Stimulated activated effector memory CD8-positive, alpha-beta T cell treated with anti-CD3 and anti-CD28 coated beads, Interleukin-12 subunit alpha, Interleukin-12 subunit beta, amount 100 ng/mL, for 72 hours (primary cell): Measurements from ENCODE around the gene SRP14.
A peak's percentile ranks its signal among the peaks of the same experiment; 100 is the strongest.
"Not testable (repeated sequence)": the region's sequence is repeated elsewhere in the genome, so short reads cannot be mapped to it uniquely, and the experiment has no call there.

Experiments used
- ATAC-seq: fragments of 150-1000 bp; cut with Tn5 transposase; 2 replicates; pipeline ENCODE4 v1.10.0; 2021
- DNase-seq, 2 donors: peaks; one replicate each; pipeline ENCODE4 v3.0.0; 2021 to 2022; ENCODE audit warnings: low spot score in 2 of 2
- H3K27ac Mint-ChIP-seq: one replicate; pipeline ENCODE4 v1.8.0; 2022; ENCODE audit warnings: mild to moderate bottlenecking, mixed read lengths
- H3K36me3 Mint-ChIP-seq: one replicate; pipeline ENCODE4 v1.8.0; 2022; ENCODE audit warnings: mild to moderate bottlenecking, mixed read lengths
- H3K4me1 Mint-ChIP-seq: one replicate; pipeline ENCODE4 v1.8.0; 2022; ENCODE audit warnings: mixed read lengths
- H3K4me3 Mint-ChIP-seq: one replicate; pipeline ENCODE4 v1.8.0; 2022; ENCODE audit warnings: mild to moderate bottlenecking, mixed read lengths
- H3K9me3 Mint-ChIP-seq: one replicate; pipeline ENCODE4 v1.8.0; 2022; ENCODE audit warnings: mixed read lengths

SRP14 gene

DNA sequence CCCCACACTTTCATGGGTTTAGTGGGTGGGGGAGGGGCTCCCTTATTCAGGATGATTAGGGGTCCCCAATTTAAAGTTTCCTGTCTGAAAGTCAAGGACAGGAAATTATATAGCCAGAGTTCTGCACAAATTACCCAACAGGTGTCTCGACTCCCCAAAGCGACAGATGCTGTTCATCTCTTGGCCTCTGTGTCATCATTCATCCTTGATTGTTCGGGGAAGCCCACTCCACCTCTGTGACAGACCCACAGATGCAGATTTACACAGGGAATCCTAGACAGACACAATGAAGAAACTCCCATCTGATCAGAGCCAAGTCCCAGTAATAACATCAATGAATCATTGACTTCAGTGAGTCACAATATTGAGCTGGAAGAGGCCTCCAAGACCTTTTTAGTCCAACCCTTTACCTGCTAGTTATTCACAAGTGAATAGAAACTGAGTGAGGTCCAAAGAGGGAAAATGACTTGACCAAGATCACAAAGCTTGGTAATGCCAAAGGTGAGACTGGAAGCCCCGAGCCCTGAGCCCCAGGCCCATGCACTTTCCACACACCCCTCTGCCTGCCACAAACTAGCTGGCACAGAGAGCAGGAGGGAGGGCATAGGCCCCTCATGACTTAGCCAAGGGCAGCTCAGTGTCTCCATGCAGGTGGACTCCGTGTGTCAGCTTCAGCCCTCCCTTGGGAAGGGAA, 7.9 kb upstream of the SRP14 start:
- ATAC-seq, result peak; percentile 22
- Mint-ChIP-seq H3K36me3 (peaks cover 17% of the 10 kb centered on the region), H3K27ac (peak overlapping the region; percentile 97), H3K9me3 (no peaks in the 10 kb centered on the region), H3K4me3 (peak overlapping the region; percentile 67), H3K4me1 (peaks cover 66% of the 10 kb centered on the region)
- no peak for DNase-seq

DNA sequence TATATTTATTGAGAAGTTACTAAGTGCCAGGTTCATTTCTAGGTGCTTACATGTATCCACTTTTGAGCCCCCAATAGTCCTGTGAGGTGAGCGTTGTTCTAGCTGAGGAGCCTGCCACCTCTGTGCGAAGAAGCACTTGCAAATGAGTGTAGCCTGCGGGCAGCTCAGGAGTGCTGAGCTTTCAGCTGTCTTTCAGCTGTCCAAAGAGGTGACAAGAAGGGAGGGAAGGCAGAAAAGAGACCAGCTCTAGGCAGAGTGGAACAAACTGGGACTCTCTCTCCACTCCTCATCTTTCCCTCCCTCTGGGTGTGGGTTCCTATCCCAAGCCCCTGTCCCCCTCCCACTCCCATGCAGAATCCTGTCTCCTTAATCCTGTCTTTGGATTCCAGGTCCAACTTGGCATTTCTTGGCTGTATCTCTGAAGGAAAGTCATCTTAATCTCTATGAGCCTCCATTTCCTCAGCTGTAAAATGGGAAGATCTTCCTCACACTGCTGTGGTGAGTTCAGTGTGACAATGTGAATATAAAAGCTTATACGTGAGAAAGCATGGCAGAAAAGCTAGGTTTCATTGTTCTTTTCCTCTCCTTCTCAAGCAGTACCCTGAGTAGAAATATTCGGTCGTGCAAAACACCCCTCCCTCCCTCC, 6.7 kb upstream of the SRP14 start:
- Mint-ChIP-seq H3K27ac (peak overlapping the region; percentile 93), H3K4me1 (peaks cover 70% of the 10 kb centered on the region), H3K36me3 (peaks cover 17% of the 10 kb centered on the region), H3K9me3 (no peaks in the 10 kb centered on the region), H3K4me3 (peak overlapping the region; percentile 69)
- ATAC-seq (no peak), DNase-seq (peak in 1 of 2 donors; percentile 51)

DNA sequence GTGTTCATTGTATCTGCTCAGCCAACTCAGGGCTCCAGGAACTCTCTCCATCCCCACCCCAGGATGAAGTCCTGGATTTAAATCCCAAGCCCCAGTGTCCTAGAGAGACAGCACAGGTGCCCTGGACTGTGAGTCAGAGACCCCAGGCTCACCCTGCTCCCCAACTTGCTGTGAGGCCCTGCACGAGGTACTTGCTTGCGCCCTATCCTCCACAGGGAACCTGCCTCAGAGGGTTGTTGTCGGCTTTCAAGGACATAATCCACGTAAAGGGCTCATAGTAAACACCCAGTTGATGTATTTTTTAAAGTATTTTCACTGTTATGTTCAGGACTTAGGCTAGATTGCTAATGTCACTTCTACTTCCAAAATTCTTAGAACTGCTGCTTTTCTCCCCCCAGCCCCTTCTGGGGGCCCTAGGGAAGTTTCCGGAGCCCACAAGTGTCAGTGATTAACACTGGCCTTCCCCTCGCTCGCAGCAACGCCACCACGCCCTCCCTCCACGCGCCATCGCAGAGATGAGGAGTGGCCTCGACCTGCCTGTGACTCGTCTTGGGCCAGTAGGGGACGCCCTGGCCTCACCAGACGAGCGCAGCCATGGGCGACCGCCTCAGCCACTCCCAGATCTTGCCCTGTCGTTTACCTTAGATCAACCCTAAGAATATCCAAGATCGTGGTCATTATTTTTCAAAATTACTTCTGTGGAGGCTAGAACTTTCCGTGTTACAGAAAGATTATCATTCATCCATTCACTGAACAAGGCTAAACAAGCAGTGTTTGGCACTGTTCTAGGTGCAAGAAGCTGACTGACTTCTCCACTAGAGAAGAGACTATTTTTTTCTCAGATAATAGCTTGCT, 6.0 kb upstream of the SRP14 start:
- H3K4me3 Mint-ChIP-seq, result peak overlapping the region; percentile 69
- ATAC-seq, result peak; percentile 92
- H3K4me1 Mint-ChIP-seq, result peaks cover 70% of the 10 kb centered on the region
- peak overlapping the region; percentile 93 for H3K27ac Mint-ChIP-seq
- no peaks in the 10 kb centered on the region for H3K9me3 Mint-ChIP-seq
- DNase-seq, result peak; percentile 73 to 91
- peaks cover 11% of the 10 kb centered on the region for H3K36me3 Mint-ChIP-seq

- Mint-ChIP-seq H3K27ac (peak overlapping the region; percentile 93), H3K9me3 (no peaks in the 10 kb centered on the region), H3K36me3 (peaks cover 9% of the 10 kb centered on the region), H3K4me3 (peak overlapping the region; percentile 69), H3K4me1 (peaks cover 63% of the 10 kb centered on the region)
- DNase-seq, result peak in 1 of 2 donors; percentile 46
- no peak for ATAC-seq
Observed at GRCh38 chr15:40043927-40044716, 5.1 kb upstream of the SRP14 start.

- peak overlapping the region; percentile 34 for H3K27ac Mint-ChIP-seq
- ATAC-seq, result no peak
- H3K4me1 Mint-ChIP-seq, result peaks cover 56% of the 10 kb centered on the region
Observed at GRCh38 chr15:40042791-40043320, 3.9 kb upstream of the SRP14 start.

DNA sequence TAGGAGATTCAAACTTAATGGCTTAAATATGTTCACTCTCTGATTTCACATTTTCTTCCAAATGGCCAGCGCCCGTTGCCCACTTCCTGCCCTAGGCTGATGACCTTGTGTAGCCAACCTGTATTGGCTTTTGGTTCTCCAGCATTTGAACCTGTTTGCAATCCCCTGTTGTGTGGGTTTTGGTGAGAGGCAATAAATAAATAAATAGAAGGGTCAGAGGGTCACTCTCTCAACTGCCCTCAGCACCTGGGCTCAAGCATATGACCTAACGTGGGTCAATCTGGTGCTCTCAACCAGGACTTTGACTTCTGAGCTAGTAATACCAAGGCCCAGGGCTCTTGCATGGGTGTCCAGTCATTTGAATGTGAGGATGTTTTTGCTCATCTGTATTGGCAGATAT, 1.8 kb upstream of the SRP14 start:
- Mint-ChIP-seq H3K4me3 (peak overlapping the region; percentile 99), H3K4me1 (peaks cover 55% of the 10 kb centered on the region), H3K36me3 (peaks cover 27% of the 10 kb centered on the region), H3K9me3 (no peaks in the 10 kb centered on the region), H3K27ac (peak overlapping the region; percentile 99)
- no peak for ATAC-seq
- DNase-seq, result no peak

More at GRCh38 chr15:40042791-40043320, 3.9 kb upstream of the SRP14 start:
- Mint-ChIP-seq H3K4me3 (no peak overlapping the region), H3K36me3 (peaks cover 11% of the 10 kb centered on the region), H3K9me3 (no peaks in the 10 kb centered on the region)
- peak in 1 of 2 donors; percentile 41 for DNase-seq

DNA sequence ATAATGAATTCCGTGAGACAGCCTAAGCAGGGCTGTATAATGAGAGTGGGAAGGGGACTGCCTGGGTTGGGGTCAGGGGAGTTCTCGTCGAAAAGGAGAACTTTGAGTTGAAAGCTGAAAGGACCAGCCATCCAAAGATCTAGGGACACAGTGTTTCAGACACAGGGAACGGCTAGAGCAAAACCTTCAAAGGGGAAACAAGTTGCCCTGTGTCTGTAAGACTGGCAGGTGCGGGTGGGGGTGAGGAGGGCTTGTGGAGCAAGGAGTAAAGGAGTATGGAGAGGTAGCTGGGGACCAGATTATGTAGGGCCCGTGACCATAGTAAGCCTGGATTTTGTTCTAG, 1.3 kb upstream of the SRP14 start:
- Mint-ChIP-seq H3K4me1 (peaks cover 50% of the 10 kb centered on the region), H3K27ac (peak overlapping the region; percentile 99), H3K4me3 (peak overlapping the region; percentile 99), H3K36me3 (peaks cover 32% of the 10 kb centered on the region), H3K9me3 (no peaks in the 10 kb centered on the region)
- DNase-seq, result no peak
- no peak for ATAC-seq

DNA sequence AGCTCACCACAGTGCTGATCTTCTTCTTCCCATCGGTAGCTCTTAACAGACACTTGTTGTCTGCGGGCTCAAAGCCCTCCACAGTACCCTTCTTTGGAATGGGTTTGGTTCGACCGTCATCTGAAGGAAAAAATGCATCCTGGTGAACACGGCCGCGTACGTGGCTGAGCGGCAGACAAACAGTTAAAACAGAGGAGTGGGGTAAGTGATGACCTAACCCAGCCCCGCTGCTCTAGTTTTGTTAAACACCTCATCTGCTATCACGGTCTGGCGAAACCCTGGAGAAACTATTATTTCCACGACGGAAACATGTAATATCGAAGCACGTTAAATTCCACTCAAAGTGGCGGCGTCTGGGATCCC, 725 bp downstream of the SRP14 start:
- H3K4me1 Mint-ChIP-seq, result peaks cover 42% of the 10 kb centered on the region
- peak overlapping the region; percentile 99 for H3K27ac Mint-ChIP-seq
- DNase-seq (peak in 1 of 2 donors; percentile 51), ATAC-seq (no peak)
- peak overlapping the region; percentile 99 for H3K4me3 Mint-ChIP-seq
- peaks cover 52% of the 10 kb centered on the region for H3K36me3 Mint-ChIP-seq
- H3K9me3 Mint-ChIP-seq, result no peaks in the 10 kb centered on the region

GRCh38 chr15:40037721-40038120, 1.3 kb downstream of the SRP14 start:
- no peaks in the 10 kb centered on the region for H3K9me3 Mint-ChIP-seq
- peak overlapping the region; percentile 99 for H3K4me3 Mint-ChIP-seq
- peak in 1 of 2 donors; percentile 34 for DNase-seq
- H3K36me3 Mint-ChIP-seq, result peaks cover 57% of the 10 kb centered on the region
- H3K27ac Mint-ChIP-seq, result peak overlapping the region; percentile 99
- ATAC-seq, result no peak
- H3K4me1 Mint-ChIP-seq, result peaks cover 42% of the 10 kb centered on the region

DNA sequence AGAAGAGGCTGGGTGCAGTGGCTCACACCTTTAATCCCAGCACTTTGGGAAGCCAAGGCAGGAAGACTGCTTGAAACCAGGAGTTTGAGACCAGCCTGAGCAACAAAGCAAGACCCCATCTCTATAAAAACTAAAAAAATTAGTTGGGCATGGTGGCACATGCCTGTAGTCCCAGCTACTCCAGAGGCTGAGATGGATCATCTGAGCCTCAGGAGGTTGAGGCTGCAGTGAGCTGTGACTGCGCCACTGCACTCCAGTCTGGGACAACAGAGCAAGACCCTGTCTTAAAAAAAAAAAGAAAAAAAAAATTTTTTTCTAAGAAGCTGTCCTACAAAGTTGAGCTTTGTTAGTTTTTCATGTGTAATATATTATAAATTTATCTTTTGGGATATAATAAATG, 3.8 kb downstream of the SRP14 start:
- H3K27ac Mint-ChIP-seq, ATAC-seq, H3K4me3 Mint-ChIP-seq, H3K9me3 Mint-ChIP-seq, DNase-seq: not testable (repeated sequence)
- Mint-ChIP-seq H3K36me3 (peaks cover 83% of the 10 kb centered on the region), H3K4me1 (peaks cover 31% of the 10 kb centered on the region)

GRCh38 chr15:40034186-40034946, 4.6 kb downstream of the SRP14 start:
- Mint-ChIP-seq H3K27ac (peak overlapping the region; percentile 41), H3K4me1 (peaks cover 27% of the 10 kb centered on the region), H3K4me3 (no peak overlapping the region), H3K9me3 (no peaks in the 10 kb centered on the region), H3K36me3 (peaks cover 90% of the 10 kb centered on the region)
- DNase-seq (no peak), ATAC-seq (no peak)

DNA sequence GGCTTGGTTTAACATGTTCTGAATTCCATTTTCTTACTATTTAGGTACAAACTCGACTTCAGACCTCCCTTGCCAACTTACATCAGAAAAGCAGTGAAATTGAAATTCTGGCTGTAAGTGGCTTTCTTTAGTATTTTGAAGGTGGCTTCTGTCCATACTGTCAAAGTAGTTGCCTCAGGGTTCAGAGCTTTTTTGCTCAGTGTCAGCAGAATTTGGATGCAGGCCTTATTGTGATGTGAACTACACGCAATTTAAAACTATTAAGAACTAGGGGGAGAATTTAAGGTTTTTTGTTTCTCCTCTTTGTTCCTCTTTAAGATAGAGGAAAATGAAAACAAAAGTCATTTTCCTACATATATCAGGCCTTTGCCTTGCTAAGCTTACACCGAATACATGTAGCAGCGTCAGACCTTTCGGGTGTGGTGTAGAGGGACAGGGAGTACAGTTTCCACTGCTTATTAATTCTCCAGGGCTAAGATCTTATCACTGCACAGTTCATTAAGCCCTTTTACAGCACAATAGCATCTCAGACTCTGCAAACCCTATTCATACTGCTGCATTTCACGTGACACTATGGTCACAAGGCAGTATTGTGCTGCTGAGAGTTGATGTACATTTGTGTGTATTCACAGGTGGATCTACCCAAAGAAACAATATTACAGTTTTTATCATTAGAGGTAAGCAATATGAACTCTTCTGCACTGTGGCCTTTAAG, 6.7 kb downstream of the SRP14 start:
- ATAC-seq, result no peak
- Mint-ChIP-seq H3K36me3 (peaks cover 96% of the 10 kb centered on the region), H3K9me3 (no peaks in the 10 kb centered on the region), H3K4me3 (no peak overlapping the region), H3K4me1 (peaks cover 16% of the 10 kb centered on the region), H3K27ac (no peak overlapping the region)
- DNase-seq, result no peak

DNA sequence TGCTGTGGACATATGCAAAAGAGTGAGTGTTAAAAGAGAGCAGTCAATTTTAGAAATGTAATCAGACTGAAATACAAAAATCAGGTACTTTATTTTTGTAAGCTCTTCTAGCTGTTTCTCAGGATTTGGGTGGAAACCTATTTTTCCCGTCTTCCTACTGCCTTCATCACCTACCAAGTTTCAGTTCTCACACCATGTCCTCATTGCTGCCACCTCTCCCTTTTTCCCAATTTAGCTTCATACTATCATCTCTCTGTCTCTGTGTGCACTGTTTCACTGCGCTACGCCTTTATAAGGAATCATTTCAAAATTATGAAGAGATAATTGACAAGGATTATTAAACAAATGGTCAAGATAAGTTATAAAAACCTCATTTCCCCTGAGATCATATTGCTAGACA, 7.7 kb downstream of the SRP14 start:
- DNase-seq (no peak), ATAC-seq (no peak)
- Mint-ChIP-seq H3K36me3 (peaks cover 93% of the 10 kb centered on the region), H3K4me1 (peaks cover 8% of the 10 kb centered on the region), H3K27ac (no peak overlapping the region), H3K9me3 (no peaks in the 10 kb centered on the region), H3K4me3 (no peak overlapping the region)
